Omental fat pad (tissue), 4 donors: ENCODE measurements around the gene EML1. TPM values are rescaled to one million over a fixed set of nuclear protein-coding genes. Genes with fewer than 3 reads are reported as not detected.

Experiments
- ATAC-seq: fragments of 150-250 bp; one replicate; pipeline ENCODE4 v1.9.1; 2016; ENCODE audit warnings: mild to moderate bottlenecking, moderate library complexity; ENCODE audit not compliant: low FRiP score
- DNase-seq: peaks from one replicate; pipeline ENCODE4 v3.0.0-alpha.2; 2019; ENCODE audit warnings: low spot score
- CTCF ChIP-seq, 3 donors: fragments of 450-650 bp; IDR thresholded peaks; one replicate each; pipeline ENCODE4 v1.5.1; 2016 to 2017; ENCODE audit warnings: antibody characterized with exemption in 3 of 3, mild to moderate bottlenecking in 3 of 3, moderate library complexity in 2 of 3
- total RNA-seq, 4 donors: library from RNA; depleted of rRNA; stranded (reverse); fragments of >200 nt; gene quantifications; one replicate each; pipeline ENCODE4 v1.1.0, GENCODE V29; 2016

EML1 gene
- total RNA-seq, 4 donors from 2014 or later, result 33.2 to 88.0 (median 43.5) TPM

DNA sequence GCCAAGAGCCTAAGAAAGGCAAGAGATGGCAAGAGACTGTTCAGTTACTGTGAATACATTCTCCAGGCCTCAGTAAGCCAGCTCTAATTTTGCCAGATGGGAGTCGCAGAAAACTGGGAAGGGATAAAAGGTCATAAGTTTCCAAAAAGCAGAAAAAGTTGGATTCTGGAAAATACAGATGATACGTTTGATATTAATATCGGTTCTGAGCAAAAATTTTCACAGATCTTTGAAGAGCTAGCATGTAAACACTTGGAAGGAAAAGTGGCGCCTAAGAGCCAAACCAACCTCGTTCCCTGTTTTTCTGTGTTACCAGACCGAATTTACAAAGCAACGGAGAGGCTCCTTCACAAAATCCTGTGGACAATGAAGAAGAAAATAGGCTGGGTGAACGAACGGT lies 7.8 kb upstream of the EML1 start:
- DNase-seq, result no peak
- no peak for TF ChIP-seq CTCF (IDR thresholded peaks at IDR 0.05)
- no peak for ATAC-seq

GRCh38 chr14:99786511-99786989 lies 6.7 kb upstream of the EML1 start:
- no peak for TF ChIP-seq CTCF (IDR thresholded peaks at IDR 0.05)
- no peak for ATAC-seq
- no peak for DNase-seq

DNA sequence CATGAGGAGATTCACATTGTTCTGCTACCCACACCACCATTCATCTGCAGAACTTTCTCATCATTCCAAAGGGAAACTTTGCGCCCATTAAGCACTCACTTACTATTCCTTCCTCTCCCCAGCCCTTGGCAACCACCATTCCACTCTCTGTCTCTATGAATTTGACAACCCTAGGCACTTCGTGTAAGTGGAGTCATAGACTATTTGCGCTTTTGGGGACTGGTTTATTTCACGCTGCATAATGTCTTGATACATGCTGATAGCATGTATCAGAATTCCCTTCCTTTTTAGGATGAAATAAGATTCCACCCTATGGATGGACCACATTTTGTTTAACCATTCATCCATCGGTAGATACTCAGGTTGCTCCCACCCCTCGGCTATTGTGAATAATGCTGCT lies 4.5 kb upstream of the EML1 start:
- ATAC-seq, result no peak
- TF ChIP-seq CTCF (IDR thresholded peaks at IDR 0.05), result no peak
- DNase-seq, result no peak

GRCh38 chr14:99789581-99789980 lies 3.6 kb upstream of the EML1 start:
- DNase-seq (no peak), ATAC-seq (no peak)
- no peak for TF ChIP-seq CTCF (IDR thresholded peaks at IDR 0.05)

DNA sequence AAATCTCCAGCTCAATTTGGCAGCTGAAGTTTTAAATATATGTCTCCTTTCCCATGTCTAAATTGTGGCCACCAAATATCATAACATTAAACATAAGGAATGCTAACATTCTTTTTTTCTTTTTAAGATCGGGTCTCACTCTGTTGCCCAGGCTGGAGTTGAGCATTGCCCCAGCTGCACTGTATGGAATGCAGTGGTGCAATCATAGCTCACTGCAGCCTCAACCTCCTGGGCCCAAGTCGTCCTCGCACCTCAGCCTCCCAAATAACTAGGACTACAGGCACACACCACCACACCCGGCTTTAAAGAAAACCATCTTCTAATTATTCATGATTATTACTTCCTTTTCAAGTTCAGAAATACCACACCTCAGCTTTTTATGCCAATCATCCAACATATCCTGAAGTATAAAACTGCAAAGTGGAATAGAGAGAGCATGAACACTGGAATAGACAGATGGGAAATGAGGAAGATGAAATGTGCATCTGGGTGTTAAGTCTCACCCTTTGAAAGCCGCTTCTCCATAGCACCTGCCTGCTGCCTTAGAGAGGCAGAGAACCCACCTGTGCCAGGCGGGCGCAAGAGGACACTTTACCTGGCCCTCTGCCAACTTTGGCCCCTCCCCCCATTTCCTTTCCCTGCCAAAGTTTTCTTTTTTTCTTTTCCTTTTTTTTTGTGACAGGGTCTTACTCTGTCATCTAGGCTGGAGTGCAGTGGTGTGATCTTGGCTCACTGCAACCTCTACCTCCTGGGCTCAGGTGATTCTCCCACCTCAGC lies 2.8 kb upstream of the EML1 start:
- DNase-seq (no peak), ATAC-seq (no peak)
- TF ChIP-seq CTCF (IDR thresholded peaks at IDR 0.05), result no peak

DNA sequence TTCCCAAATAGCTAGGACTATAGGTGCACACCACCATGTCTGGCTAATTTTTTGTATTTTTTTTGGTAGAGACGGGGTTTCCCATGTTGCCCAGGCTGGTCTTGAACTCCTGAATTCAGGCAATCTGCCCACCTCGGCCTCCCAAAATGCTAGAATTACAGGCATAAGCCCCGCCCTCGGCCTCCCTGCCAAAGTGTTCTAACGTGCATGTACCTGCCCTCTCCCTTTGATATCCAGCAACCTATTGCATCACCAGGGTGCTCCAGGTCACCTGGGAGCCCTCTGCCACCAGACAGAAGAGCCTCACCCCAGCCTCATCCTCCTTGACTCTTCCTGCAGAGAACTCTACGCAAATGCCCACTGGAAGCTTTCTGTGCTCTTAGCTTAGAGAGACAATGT lies 2.2 kb upstream of the EML1 start:
- no peak for TF ChIP-seq CTCF (IDR thresholded peaks at IDR 0.05)
- ATAC-seq (no peak), DNase-seq (no peak)
